Measurements from ENCODE around the gene SCD5.

- TF ChIP-seq, protein P1, sequence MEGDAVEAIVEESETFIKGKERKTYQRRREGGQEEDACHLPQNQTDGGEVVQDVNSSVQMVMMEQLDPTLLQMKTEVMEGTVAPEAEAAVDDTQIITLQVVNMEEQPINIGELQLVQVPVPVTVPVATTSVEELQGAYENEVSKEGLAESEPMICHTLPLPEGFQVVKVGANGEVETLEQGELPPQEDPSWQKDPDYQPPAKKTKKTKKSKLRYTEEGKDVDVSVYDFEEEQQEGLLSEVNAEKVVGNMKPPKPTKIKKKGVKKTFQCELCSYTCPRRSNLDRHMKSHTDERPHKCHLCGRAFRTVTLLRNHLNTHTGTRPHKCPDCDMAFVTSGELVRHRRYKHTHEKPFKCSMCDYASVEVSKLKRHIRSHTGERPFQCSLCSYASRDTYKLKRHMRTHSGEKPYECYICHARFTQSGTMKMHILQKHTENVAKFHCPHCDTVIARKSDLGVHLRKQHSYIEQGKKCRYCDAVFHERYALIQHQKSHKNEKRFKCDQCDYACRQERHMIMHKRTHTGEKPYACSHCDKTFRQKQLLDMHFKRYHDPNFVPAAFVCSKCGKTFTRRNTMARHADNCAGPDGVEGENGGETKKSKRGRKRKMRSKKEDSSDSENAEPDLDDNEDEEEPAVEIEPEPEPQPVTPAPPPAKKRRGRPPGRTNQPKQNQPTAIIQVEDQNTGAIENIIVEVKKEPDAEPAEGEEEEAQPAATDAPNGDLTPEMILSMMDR (IDR thresholded peaks at IDR 0.05; ENCODE audit: poor library complexity, severe bottlenecking) = no peak
- TF ChIP-seq RAD21 (conservative IDR thresholded peaks at IDR 0.05) (no peak), EZH2 (IDR thresholded peaks at IDR 0.05; ENCODE audit: borderline replicate concordance, insufficient read depth, low read length, poor library complexity, severe bottlenecking) (no peak), TAF1 (IDR thresholded peaks at IDR 0.05; ENCODE audit: low read depth) (no peak), POLR2AphosphoS5 (IDR thresholded peaks at IDR 0.05) (no peak), SMC3 (conservative IDR thresholded peaks at IDR 0.05; ENCODE audit: poor library complexity) (no peak), EP300 (conservative IDR thresholded peaks at IDR 0.05; ENCODE audit: poor library complexity, severe bottlenecking) (no peak), MXI1 (conservative IDR thresholded peaks at IDR 0.05; ENCODE audit: poor library complexity, severe bottlenecking) (no peak)
- TF ChIP-seq, protein P2, sequence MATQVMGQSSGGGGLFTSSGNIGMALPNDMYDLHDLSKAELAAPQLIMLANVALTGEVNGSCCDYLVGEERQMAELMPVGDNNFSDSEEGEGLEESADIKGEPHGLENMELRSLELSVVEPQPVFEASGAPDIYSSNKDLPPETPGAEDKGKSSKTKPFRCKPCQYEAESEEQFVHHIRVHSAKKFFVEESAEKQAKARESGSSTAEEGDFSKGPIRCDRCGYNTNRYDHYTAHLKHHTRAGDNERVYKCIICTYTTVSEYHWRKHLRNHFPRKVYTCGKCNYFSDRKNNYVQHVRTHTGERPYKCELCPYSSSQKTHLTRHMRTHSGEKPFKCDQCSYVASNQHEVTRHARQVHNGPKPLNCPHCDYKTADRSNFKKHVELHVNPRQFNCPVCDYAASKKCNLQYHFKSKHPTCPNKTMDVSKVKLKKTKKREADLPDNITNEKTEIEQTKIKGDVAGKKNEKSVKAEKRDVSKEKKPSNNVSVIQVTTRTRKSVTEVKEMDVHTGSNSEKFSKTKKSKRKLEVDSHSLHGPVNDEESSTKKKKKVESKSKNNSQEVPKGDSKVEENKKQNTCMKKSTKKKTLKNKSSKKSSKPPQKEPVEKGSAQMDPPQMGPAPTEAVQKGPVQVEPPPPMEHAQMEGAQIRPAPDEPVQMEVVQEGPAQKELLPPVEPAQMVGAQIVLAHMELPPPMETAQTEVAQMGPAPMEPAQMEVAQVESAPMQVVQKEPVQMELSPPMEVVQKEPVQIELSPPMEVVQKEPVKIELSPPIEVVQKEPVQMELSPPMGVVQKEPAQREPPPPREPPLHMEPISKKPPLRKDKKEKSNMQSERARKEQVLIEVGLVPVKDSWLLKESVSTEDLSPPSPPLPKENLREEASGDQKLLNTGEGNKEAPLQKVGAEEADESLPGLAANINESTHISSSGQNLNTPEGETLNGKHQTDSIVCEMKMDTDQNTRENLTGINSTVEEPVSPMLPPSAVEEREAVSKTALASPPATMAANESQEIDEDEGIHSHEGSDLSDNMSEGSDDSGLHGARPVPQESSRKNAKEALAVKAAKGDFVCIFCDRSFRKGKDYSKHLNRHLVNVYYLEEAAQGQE (IDR thresholded peaks at IDR 0.05; ENCODE audit: borderline replicate concordance) = no peak
Measured at GRCh38 chr4:82585690-82586435, 212.7 kb downstream of the SCD5 start.

All from neural cell (in vitro differentiated cells).